ENCODE data around the gene TERF2IP.

TERF2IP gene

GRCh38 chr16:75644240-75645012 lies 3.1 kb upstream of the TERF2IP start:
- peak in 3 of 6 experiments; percentile 13 to 20 (median 20) for DNase-seq

- DNase-seq = no peak
Observed at GRCh38 chr16:75647112-75647491, 471 bp upstream of the TERF2IP start.

GRCh38 chr16:75648265-75649076 lies 898 bp downstream of the TERF2IP start:
- peak; percentile 76 to 88 (median 82) for DNase-seq

- no peak for DNase-seq
Observed at GRCh38 chr16:75653922-75654321, 6.3 kb downstream of the TERF2IP start.

- DNase-seq = peak in 1 of 6 experiments; percentile 2
Observed at GRCh38 chr16:75658175-75658574, 10.6 kb downstream of the TERF2IP start.

GRCh38 chr16:75660321-75660720 lies 12.7 kb downstream of the TERF2IP start:
- DNase-seq = no peak

GRCh38 chr16:75660726-75661302 lies 13.2 kb downstream of the TERF2IP start:
- DNase-seq = no peak

GRCh38 chr16:75667503-75667902 lies 19.9 kb downstream of the TERF2IP start:
- DNase-seq = no peak

- DNase-seq = no peak
Observed at GRCh38 chr16:75676909-75677308, 29.3 kb downstream of the TERF2IP start, which contains the start of gene CPHXL2. Gene CPHXL2, minus strand, starts transcription at chr16:75677009. Its CDS starts 10 bp downstream, at chr16:75676999.

GRCh38 chr16:75679366-75679765 lies 31.8 kb downstream of the TERF2IP start:
- DNase-seq = no peak

- no peak for DNase-seq
Observed at GRCh38 chr16:75682308-75682707, 34.7 kb downstream of the TERF2IP start.

- DNase-seq = no peak
Observed at GRCh38 chr16:75687361-75687760, 39.8 kb downstream of the TERF2IP start.

GRCh38 chr16:75695708-75696107 lies 48.1 kb downstream of the TERF2IP start:
- no peak for DNase-seq

GRCh38 chr16:75697571-75697970 lies 50.0 kb downstream of the TERF2IP start:
- no peak for DNase-seq

- DNase-seq = no peak
Observed at GRCh38 chr16:75701361-75701760, 53.8 kb downstream of the TERF2IP start, which contains the start of gene DUXB. Gene DUXB, minus strand, starts transcription at chr16:75701461. Its CDS starts 43 bp downstream, at chr16:75701418.

- no peak for DNase-seq
Observed at GRCh38 chr16:75702242-75702641, 54.7 kb downstream of the TERF2IP start.

- no peak for DNase-seq
Observed at GRCh38 chr16:75703306-75703705, 55.7 kb downstream of the TERF2IP start.
